T47D (cell line): ENCODE results near the gene AVPR1B.

Experiments used
- DNase-seq, 2 experiments: peaks; one replicate each; pipeline versions ENCODE4 v3.0.0 to v3.0.0-alpha.2; 2011 to 2012; ENCODE audit warnings: low read depth in 1 of 2, low spot score in 1 of 2
- JUND ChIP-seq: IDR thresholded peaks from 2 replicates; pipeline ENCODE4 v1.6.1; 2012; ENCODE audit warnings: low read depth
- in situ Hi-C: cut with HindIII; loops from 2 replicates; pipeline ENCODE4 v1.10.0; 2016; ENCODE audit warnings: low sequenced_read_pairs, low pct_unique_long_range_greater_than_20kb

Gene AVPR1B

GRCh38 chr1:206087091-206087490, 30.1 kb downstream of the AVPR1B start:
- in situ Hi-C loops: no loop called here
- no peak for DNase-seq
- no peak for TF ChIP-seq JUND

- in situ Hi-C loops: no loop called here
- no peak for TF ChIP-seq JUND
- no peak for DNase-seq
Measured at GRCh38 chr1:206083750-206084149, 33.4 kb downstream of the AVPR1B start.

- no peak for TF ChIP-seq JUND
- in situ Hi-C loops: no loop called here
- DNase-seq: no peak
Measured at GRCh38 chr1:206082831-206083695, 34.1 kb downstream of the AVPR1B start.

- TF ChIP-seq JUND: no peak
- in situ Hi-C loops: no loop called here
- no peak for DNase-seq
Measured at GRCh38 chr1:206081856-206082255, 35.3 kb downstream of the AVPR1B start.

GRCh38 chr1:206080026-206080820, 37.0 kb downstream of the AVPR1B start:
- DNase-seq: no peak
- no peak for TF ChIP-seq JUND
- in situ Hi-C loops: no loop called here

GRCh38 chr1:206079135-206079534, 38.1 kb downstream of the AVPR1B start:
- no peak for TF ChIP-seq JUND
- in situ Hi-C loops: no loop called here
- no peak for DNase-seq

GRCh38 chr1:206075786-206076755, 41.1 kb downstream of the AVPR1B start:
- in situ Hi-C loops: no loop called here
- TF ChIP-seq JUND: no peak
- no peak for DNase-seq

- DNase-seq: no peak
- in situ Hi-C loops: no loop called here
- TF ChIP-seq JUND: no peak
Measured at GRCh38 chr1:206074839-206075238, 42.3 kb downstream of the AVPR1B start.

GRCh38 chr1:206070627-206071304, 46.4 kb downstream of the AVPR1B start:
- in situ Hi-C loops: no loop called here
- no peak for TF ChIP-seq JUND
- DNase-seq: no peak

GRCh38 chr1:206068314-206068713, 48.9 kb downstream of the AVPR1B start:
- DNase-seq: no peak
- TF ChIP-seq JUND: no peak
- in situ Hi-C loops: no loop called here

- in situ Hi-C loops: no loop called here
- no peak for TF ChIP-seq JUND
- no peak for DNase-seq
Measured at GRCh38 chr1:206067486-206068227, 49.5 kb downstream of the AVPR1B start.
